Left lung (tissue), 10 donors: ENCODE data around the gene C3AR1. TPM values are rescaled to one million over a fixed set of nuclear protein-coding genes. Genes with fewer than 3 reads are reported as not detected.
A peak's percentile ranks its signal among the peaks of the same experiment; 100 is the strongest.
"Not testable (repeated sequence)": the region's sequence is repeated elsewhere in the genome, so short reads cannot be mapped to it uniquely, and the experiment has no call there.

Experiments
- ATAC-seq: fragments of 200-7000 bp; cut with Tn5 transposase; one replicate; pipeline ENCODE4 v1.9.1; 2020; ENCODE audit warnings: moderate library complexity
- DNase-seq, 4 donors: peaks; one replicate each; pipeline ENCODE4 v3.0.0-alpha.2; 2013 to 2020
- H3K27ac ChIP-seq, 2 donors: fragments of 200-600 bp; sonication (generic) in 1 of 2; one replicate each; pipeline versions ENCODE4 v1.5.0 to v1.8.0; 2020 to 2021
- H3K27me3 ChIP-seq, 2 donors: fragments of 200-600 bp; sonication (generic) in 1 of 2; one replicate each; pipeline versions ENCODE4 v1.5.0 to v1.8.0; 2020 to 2021
- H3K36me3 ChIP-seq, 2 donors: fragments of 200-600 bp; sonication (generic) in 1 of 2; one replicate each; pipeline versions ENCODE4 v1.5.0 to v1.8.0; 2020 to 2021
- H3K4me1 ChIP-seq, 2 donors: fragments of 200-600 bp; one replicate each; pipeline ENCODE4 v1.8.0; 2021
- H3K4me3 ChIP-seq, 2 donors: fragments of 200-600 bp; sonication (generic) in 1 of 2; one replicate each; pipeline versions ENCODE4 v1.5.0 to v1.8.0; 2020 to 2021; ENCODE audit warnings: mild to moderate bottlenecking in 1 of 2
- H3K9me3 ChIP-seq, 2 donors: fragments of 200-600 bp; sonication (generic) in 1 of 2; one replicate each; pipeline versions ENCODE4 v1.5.0 to v1.8.0; 2020 to 2021
- intact Hi-C, 2 donors: fragments of 100-400 bp; cut with DNase I; formaldehyde crosslinking; loops; one replicate each; pipeline versions ENCODE4 v1.11.2 to v1.14.2; 2022
- polyA plus RNA-seq, 6 donors: library from polyadenylated mRNA; unstranded; fragments of 120-200 nt; gene quantifications; one replicate each; pipeline ENCODE4 v1.2.1, GENCODE V29; 2013; ENCODE audit not compliant: insufficient read length in 6 of 6
- total RNA-seq, 2 donors: library from RNA; stranded (reverse); fragmentation: NEBNext Ultra II Directional; extraction: Animal tissue kit (Norgen Biotek cat#: 25700); gene quantifications; one replicate each; pipeline ENCODE4 v1.2.1, GENCODE V29; 2021
- TF ChIP-seq, protein P1 (sequence below), 2 donors: fragments of 200-600 bp; sonication (generic) in 1 of 2; IDR thresholded peaks; one replicate each; pipeline versions ENCODE4 v1.5.0 to v1.8.0; 2021; ENCODE audit warnings: antibody characterized with exemption in 2 of 2
- donor health status: DM: no; HTN: yes; CAD: no.
- donor health status: DM: no; HTN: no; CAD: no.

C3AR1 gene
- total and polyA plus RNA-seq, 8 donors = 3.0 to 66.4 (median 4.5) TPM

DNA sequence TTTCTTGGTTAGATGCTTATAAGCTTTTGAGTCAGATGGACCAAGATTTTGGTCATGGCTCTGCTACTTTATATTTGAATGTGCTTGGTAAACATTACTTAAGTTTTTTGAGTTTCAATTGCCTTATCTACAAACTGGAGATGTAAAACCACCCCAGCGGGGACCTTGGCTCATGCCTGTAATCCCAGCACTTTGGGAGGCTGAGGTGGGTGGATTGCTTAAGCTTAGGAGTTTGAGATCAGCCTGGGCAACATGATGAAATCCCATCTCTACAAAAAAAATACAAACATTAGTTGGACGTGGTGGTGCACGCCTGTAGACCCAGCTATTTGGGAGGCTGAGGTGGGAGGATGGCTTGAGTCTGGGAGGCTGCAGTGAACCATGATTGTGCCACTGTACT is 27.1 kb upstream of the C3AR1 start:
- no peak for ATAC-seq
- TF ChIP-seq, protein P1, sequence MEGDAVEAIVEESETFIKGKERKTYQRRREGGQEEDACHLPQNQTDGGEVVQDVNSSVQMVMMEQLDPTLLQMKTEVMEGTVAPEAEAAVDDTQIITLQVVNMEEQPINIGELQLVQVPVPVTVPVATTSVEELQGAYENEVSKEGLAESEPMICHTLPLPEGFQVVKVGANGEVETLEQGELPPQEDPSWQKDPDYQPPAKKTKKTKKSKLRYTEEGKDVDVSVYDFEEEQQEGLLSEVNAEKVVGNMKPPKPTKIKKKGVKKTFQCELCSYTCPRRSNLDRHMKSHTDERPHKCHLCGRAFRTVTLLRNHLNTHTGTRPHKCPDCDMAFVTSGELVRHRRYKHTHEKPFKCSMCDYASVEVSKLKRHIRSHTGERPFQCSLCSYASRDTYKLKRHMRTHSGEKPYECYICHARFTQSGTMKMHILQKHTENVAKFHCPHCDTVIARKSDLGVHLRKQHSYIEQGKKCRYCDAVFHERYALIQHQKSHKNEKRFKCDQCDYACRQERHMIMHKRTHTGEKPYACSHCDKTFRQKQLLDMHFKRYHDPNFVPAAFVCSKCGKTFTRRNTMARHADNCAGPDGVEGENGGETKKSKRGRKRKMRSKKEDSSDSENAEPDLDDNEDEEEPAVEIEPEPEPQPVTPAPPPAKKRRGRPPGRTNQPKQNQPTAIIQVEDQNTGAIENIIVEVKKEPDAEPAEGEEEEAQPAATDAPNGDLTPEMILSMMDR (IDR thresholded peaks at IDR 0.05) = no peak
- H3K27ac ChIP-seq = no peak overlapping the region
- no peak for DNase-seq
- no peaks in the 10 kb centered on the region for H3K9me3 ChIP-seq
- peaks cover 0 to 33% of the 10 kb centered on the region in 2 donors for H3K4me1 ChIP-seq
- no peak overlapping the region for H3K4me3 ChIP-seq
- intact Hi-C loops = no loop called here
- H3K36me3 ChIP-seq = peaks cover 0 to 92% of the 10 kb centered on the region in 2 donors
- H3K27me3 ChIP-seq = no peaks in the 10 kb centered on the region

DNA sequence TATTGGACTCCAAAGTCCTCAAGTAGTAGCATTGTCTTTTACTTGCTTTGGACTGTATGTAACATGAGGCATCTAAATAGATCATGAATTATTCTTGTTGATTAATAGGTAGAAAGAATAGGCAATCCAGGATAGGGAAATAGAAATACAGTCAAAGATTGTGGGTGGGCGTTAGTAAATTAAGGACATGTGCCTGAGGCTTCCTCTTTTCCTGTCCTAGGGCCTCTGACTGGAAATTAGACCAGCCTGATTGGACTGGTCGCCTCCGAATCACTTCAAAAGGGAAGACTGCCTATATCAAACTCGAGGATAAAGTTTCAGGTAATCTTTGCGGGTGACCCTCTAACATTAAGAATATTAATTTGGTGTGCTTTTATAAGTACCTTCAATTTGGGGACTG is 23.6 kb upstream of the C3AR1 start:
- Histone ChIP-seq H3K9me3 (no peaks in the 10 kb centered on the region), H3K27me3 (no peaks in the 10 kb centered on the region), H3K4me1 (peaks cover 0 to 31% of the 10 kb centered on the region in 2 donors), H3K4me3 (no peak overlapping the region), H3K36me3 (peaks cover 0 to 59% of the 10 kb centered on the region in 2 donors), H3K27ac (no peak overlapping the region)
- DNase-seq = no peak
- ATAC-seq = no peak
- TF ChIP-seq, protein P1 (IDR thresholded peaks at IDR 0.05) = no peak
- intact Hi-C loops = no loop called here

DNA sequence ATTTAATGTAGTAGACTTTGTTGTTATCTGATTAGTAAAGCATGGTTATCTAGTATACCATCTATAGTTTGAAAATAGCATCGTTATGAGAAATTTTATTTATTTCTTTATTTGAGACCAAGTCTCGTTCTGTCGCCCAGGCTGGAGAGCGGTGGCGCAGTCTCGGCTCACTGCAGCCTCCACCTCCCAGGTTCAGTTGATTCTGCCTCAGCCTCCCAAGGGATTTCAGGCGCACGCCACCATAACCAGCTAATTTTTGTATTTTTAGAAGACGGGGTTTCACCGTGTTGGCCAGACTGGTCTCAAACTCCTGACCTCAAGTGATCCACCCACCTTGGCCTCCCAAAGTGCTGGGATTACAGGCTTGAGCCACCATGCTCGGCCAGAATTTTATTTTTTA is 23.1 kb upstream of the C3AR1 start:
- H3K27ac ChIP-seq, H3K27me3 ChIP-seq, H3K9me3 ChIP-seq, DNase-seq, ATAC-seq, H3K4me3 ChIP-seq, intact Hi-C loops: not testable (repeated sequence)
- peaks cover 0 to 35% of the 10 kb centered on the region in 2 donors for H3K4me1 ChIP-seq
- peaks cover 0 to 55% of the 10 kb centered on the region in 2 donors for H3K36me3 ChIP-seq

DNA sequence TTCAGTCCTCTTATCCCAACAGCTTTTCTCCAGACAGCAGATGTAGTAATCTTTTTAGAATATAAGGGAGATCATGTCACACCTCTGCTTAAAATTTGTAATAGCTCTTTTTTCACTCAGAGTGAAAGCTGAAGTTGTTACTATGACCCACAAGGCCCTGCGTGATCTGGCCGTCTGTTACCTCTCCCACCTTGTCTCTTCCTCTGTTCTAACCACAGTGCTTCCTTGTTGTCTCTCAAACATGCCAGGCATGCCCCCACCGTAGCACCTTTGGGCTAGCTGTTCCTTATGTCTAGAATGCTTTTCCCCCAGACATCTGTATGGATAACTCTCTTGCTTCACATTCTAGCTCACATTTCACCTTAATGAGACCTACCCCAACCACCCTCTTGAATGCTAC is 22.4 kb upstream of the C3AR1 start:
- TF ChIP-seq, protein P1 (IDR thresholded peaks at IDR 0.05) = no peak
- DNase-seq (no peak), ATAC-seq (no peak)
- Histone ChIP-seq H3K27me3 (no peaks in the 10 kb centered on the region), H3K4me1 (peaks cover 0 to 42% of the 10 kb centered on the region in 2 donors), H3K36me3 (peaks cover 0 to 47% of the 10 kb centered on the region in 2 donors), H3K27ac (peak overlapping the region in 1 of 2 donors; percentile 37), H3K4me3 (no peak overlapping the region), H3K9me3 (no peaks in the 10 kb centered on the region)
- intact Hi-C loops = no loop called here

DNA sequence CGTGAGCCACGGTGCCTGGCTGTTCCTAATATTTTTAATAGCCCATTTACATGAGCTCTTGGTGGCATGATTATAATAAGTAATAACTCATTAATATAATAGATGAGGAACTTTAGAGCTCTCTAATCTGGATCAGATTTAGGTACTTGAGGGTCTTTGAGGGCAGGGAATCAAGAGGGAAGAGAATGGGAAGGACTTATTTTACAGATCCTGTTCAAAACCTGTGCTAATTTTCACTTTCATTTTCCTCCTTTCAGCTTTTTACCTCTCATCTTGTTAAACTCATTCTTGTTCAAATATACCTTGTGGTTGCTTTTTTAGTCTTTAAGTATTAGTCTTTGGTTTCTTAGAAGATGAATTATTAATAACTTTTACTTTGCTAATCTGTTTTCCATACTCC is 21.5 kb upstream of the C3AR1 start:
- TF ChIP-seq, protein P1 (IDR thresholded peaks at IDR 0.05) = no peak
- Histone ChIP-seq H3K36me3 (peaks cover 0 to 38% of the 10 kb centered on the region in 2 donors), H3K4me1 (peaks cover 6 to 51% of the 10 kb centered on the region in 2 donors), H3K4me3 (no peak overlapping the region), H3K27ac (peak overlapping the region in 1 of 2 donors; percentile 37), H3K9me3 (no peaks in the 10 kb centered on the region), H3K27me3 (no peaks in the 10 kb centered on the region)
- intact Hi-C loops = no loop called here
- DNase-seq (no peak), ATAC-seq (no peak)

DNA sequence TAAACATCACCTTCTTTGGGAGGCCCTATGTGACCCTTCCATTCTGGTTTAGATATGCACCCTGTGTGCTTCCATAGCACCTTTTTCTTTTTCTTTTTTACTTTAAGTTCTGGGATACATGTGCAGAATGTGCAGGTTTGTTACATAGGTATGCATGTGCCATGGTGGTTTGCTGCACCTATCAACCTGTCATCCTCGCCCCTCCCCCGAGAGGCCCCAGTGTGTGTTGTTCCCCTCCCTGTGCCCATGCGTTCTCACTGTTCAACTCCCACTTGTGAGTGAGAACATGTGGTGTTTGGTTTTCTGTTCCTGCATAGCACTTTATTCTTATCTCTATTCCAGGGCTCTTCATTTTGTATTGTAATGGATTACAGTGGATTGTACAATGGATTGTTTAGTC is 18.2 kb upstream of the C3AR1 start:
- H3K9me3 ChIP-seq, H3K27ac ChIP-seq, intact Hi-C loops, H3K27me3 ChIP-seq, ATAC-seq, H3K36me3 ChIP-seq, H3K4me3 ChIP-seq, DNase-seq: not testable (repeated sequence)
- peaks cover 6 to 67% of the 10 kb centered on the region in 2 donors for H3K4me1 ChIP-seq
